Transverse colon (tissue), 4 donors: Measurements from ENCODE around the gene TDRD9. TPM values are rescaled to one million over a fixed set of nuclear protein-coding genes. Genes with fewer than 3 reads are reported as not detected.

ENCODE experiments used
- DNase-seq: peaks from one replicate; pipeline ENCODE4 v3.0.0-alpha.2; 2019
- H3K27ac ChIP-seq, 4 donors: fragments of 200-600 bp; sonication (generic); 2 replicates each; pipeline ENCODE4 v1.5.1; 2016 to 2018; ENCODE audit warnings: inconsistent platforms in 4 of 4
- H3K27me3 ChIP-seq: fragments of 200-600 bp; sonication (generic); 2 replicates; pipeline ENCODE4 v1.5.1; 2017; ENCODE audit warnings: inconsistent platforms
- H3K36me3 ChIP-seq, 4 donors: fragments of 200-600 bp; sonication (generic); 2 replicates each; pipeline ENCODE4 v1.5.1; 2017 to 2019; ENCODE audit warnings: inconsistent platforms in 4 of 4
- H3K4me1 ChIP-seq, 4 donors: fragments of 200-600 bp; sonication (generic); 2 replicates each; pipeline ENCODE4 v1.5.1; 2017 to 2020; ENCODE audit warnings: inconsistent platforms in 4 of 4
- H3K4me3 ChIP-seq, 4 donors: fragments of 200-600 bp; sonication (generic); 1 replicate in 1 of 4; 2 replicates in 3 of 4; pipeline versions ENCODE4 v1.5.1 to v1.6.1; 2017 to 2019; ENCODE audit warnings: inconsistent platforms in 4 of 4
- H3K9me3 ChIP-seq, 2 donors: fragments of 200-600 bp; sonication (generic); 2 replicates each; pipeline ENCODE4 v1.5.1; 2017 to 2019; ENCODE audit warnings: inconsistent platforms in 2 of 2
- CTCF ChIP-seq, 5 experiments: fragments of 200-600 bp in 3 of 5; fragments of 450-650 bp in 2 of 5; sonication (generic) in 3 of 5; IDR thresholded peaks; 1 replicate in 2 of 5; 2 replicates in 3 of 5; pipeline ENCODE4 v1.5.1; 2016 to 2017; ENCODE audit warnings: antibody characterized with exemption in 5 of 5, inconsistent platforms in 3 of 5, mild to moderate bottlenecking in 2 of 5, moderate library complexity in 1 of 5
- EP300 ChIP-seq: sonication (generic); formaldehyde crosslinking; IDR thresholded peaks from one replicate; pipeline ENCODE4 v1.6.1; 2017; ENCODE audit warnings: antibody characterized with exemption, low read depth
- POLR2A ChIP-seq: fragments of 450-650 bp; IDR thresholded peaks from one replicate; pipeline ENCODE4 v1.6.1; 2016; ENCODE audit warnings: antibody characterized with exemption, mild to moderate bottlenecking, moderate library complexity
- POLR2AphosphoS5 ChIP-seq, 3 donors: sonication (generic); formaldehyde crosslinking; IDR thresholded peaks; one replicate each; pipeline ENCODE4 v1.6.1; 2016; ENCODE audit warnings: antibody characterized with exemption in 3 of 3
- WGBS, 2 donors: methylation state at CpG; one replicate each; pipeline ENCODE4 v1.1.5; 2018; ENCODE audit warnings: low coverage in 1 of 2; 5-methylcytosine and 5-hydroxymethylcytosine counted together
- in situ Hi-C, 4 donors: fragments of 200-750 bp; cut with MboI; loops; one replicate each; pipeline versions ENCODE4 v1.15.0 to v1.15.1; 2017; ENCODE audit warnings: low sequenced_read_pairs in 3 of 4, low pct_ligation_motif_present in 1 of 4, low pct_unique_long_range_greater_than_20kb in 1 of 4
- intact Hi-C: fragments of 100-400 bp; cut with DNase I; formaldehyde crosslinking; loops from one replicate; pipeline ENCODE4 v1.15.1; 2023; ENCODE audit warnings: low total_unique reads
- total RNA-seq, 4 donors: library from RNA; depleted of rRNA; stranded (reverse); fragments of >200 nt; gene quantifications; one replicate each; pipeline ENCODE4 v1.1.0, GENCODE V29; 2016

The TDRD9 gene
- total RNA-seq, 4 donors from 2014 or later = 0.55 to 0.79 TPM; not detected in 2

GRCh38 chr14:103909531-103910261, 18.6 kb upstream of the TDRD9 start:
- peaks cover 0 to 11% (median 7%) of the 10 kb centered on the region in 4 donors for H3K4me1 ChIP-seq
- 80 to 87% methylated on average over 3 to 26 of the region's 26 CpGs for WGBS, 2 donors
- peak overlapping the region in 1 of 4 donors; percentile 16 for H3K4me3 ChIP-seq
- no peaks in the 10 kb centered on the region for H3K9me3 ChIP-seq
- intact Hi-C loops (loop anchor here (2.0 to 5.0 kb wide), 2 partner anchors 101 to 1837 kb away; no protein-coding TSS in a partner anchor), in situ Hi-C loops (loop anchor here (5.0 to 25.0 kb wide), 4 partner anchors 95 to 322 kb away; no protein-coding TSS in a partner anchor)
- no peaks in the 10 kb centered on the region for H3K27me3 ChIP-seq
- peak overlapping the region in 3 of 4 donors; percentile 38 to 53 (median 40) for H3K27ac ChIP-seq
- TF ChIP-seq POLR2A = no peak
- no peak for TF ChIP-seq EP300
- TF ChIP-seq POLR2AphosphoS5 (IDR thresholded peaks at IDR 0.05) = no peak
- no peak for TF ChIP-seq CTCF (IDR thresholded peaks at IDR 0.05)
- H3K36me3 ChIP-seq = peaks cover 0 to 28% (median 13%) of the 10 kb centered on the region in 4 donors
- no peak for DNase-seq

DNA sequence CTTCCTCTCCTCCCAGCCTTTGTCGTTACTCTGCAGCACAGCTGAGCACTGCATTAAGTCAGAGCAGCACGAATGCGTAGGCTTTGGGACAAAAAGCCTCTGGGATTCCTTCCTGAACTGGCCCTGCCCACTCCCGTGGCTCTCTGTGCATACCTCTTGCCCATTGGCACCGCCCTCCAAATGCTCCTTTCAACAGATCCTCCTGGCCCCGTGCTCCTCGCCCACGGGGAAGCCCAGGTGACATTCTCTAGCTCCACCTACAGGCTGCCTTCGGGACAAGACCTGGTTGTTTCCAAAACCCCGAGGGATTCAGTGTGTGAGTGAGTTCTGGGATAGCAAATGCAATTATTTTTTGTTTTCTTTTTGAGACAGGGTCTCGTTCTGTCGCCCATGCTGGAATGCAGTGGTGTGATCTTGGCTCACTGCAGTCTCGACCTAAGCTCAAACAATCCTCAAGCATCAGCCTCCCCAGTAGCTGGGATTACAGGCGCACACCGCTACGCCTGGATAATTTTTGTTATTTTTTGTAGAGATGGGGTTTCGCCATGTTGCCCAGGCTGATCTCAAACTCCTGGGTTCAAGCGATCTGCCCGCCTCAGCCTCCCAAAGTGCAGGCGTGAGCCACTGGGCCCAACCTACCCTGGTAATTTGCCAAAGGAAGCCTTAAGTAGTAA, 17.9 kb upstream of the TDRD9 start:
- H3K4me3 ChIP-seq = peak overlapping the region in 1 of 4 donors; percentile 16
- peak overlapping the region in 3 of 4 donors; percentile 38 to 53 (median 40) for H3K27ac ChIP-seq
- peak; percentile 89 for DNase-seq
- no peaks in the 10 kb centered on the region for H3K27me3 ChIP-seq
- H3K9me3 ChIP-seq = no peaks in the 10 kb centered on the region
- H3K36me3 ChIP-seq = peaks cover 0 to 28% (median 13%) of the 10 kb centered on the region in 4 donors
- TF ChIP-seq EP300 (no peak), POLR2A (no peak), CTCF (IDR thresholded peaks at IDR 0.05) (peak; percentile 83 to 88 (median 83)), POLR2AphosphoS5 (IDR thresholded peaks at IDR 0.05) (no peak)
- in situ Hi-C loops = loop anchor here (5.0 to 25.0 kb wide), 4 partner anchors 96 to 323 kb away; no protein-coding TSS in a partner anchor
- 0 to 27% methylated on average over 4 to 20 of the region's 20 CpGs for WGBS, 2 donors
- intact Hi-C loops = loop anchor here (2.0 to 5.0 kb wide), 2 partner anchors 102 to 1838 kb away; no protein-coding TSS in a partner anchor
- H3K4me1 ChIP-seq = peaks cover 0 to 11% (median 7%) of the 10 kb centered on the region in 4 donors

DNA sequence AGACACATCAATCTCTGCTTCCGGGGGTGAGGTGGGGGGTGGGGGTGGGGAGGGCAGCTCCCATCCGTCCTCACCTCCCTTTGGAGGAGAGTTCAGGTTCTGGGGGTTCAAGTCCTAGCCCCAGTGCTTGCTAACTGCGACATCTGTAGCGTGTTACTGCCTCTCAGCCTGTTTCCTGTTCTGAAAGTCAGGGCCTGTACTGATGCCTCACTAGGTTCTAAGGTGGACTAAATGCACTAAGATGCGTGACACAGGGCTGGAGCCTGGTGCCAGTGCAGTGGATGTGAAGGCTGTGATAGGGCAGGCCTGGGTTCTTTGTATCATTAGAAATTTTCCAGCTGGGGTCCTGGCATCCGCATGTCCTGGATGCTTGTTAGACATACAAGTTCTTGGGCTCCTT, 17.3 kb upstream of the TDRD9 start:
- Histone ChIP-seq H3K9me3 (no peaks in the 10 kb centered on the region), H3K4me3 (no peak overlapping the region), H3K27me3 (no peaks in the 10 kb centered on the region), H3K36me3 (peaks cover 0 to 28% (median 13%) of the 10 kb centered on the region in 4 donors), H3K27ac (no peak overlapping the region), H3K4me1 (peaks cover 0 to 11% (median 7%) of the 10 kb centered on the region in 4 donors)
- no peak for TF ChIP-seq CTCF (IDR thresholded peaks at IDR 0.05)
- TF ChIP-seq POLR2AphosphoS5 (IDR thresholded peaks at IDR 0.05) = no peak
- in situ Hi-C loops = loop anchor here (5.0 to 25.0 kb wide), 4 partner anchors 96 to 324 kb away; no protein-coding TSS in a partner anchor
- DNase-seq = no peak
- intact Hi-C loops = loop anchor here (2.0 to 5.0 kb wide), 2 partner anchors 102 to 1839 kb away; no protein-coding TSS in a partner anchor
- 79% methylated on average over 6 of the region's 6 CpGs; no CpG with 5 or more reads in 1 of the 2 donors for WGBS, 2 donors

DNA sequence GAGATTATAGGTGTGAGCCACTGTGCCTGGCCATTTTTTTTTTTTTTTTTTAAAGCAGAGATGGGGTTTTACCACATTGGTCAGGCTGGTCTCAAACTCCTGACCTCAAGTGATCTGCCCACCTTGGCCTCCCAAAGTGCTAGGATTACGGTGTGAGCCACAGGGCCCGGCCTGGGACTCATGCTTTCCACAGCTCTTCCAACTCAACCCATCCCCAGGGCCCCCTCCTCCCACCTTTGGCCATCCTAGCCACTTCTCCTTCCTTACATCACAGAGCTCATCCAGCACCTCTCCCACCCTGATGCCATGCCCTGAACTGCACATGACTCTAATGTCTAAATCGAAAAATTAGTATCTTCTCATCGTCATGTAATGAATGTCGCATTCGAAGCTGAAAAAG, 12.6 kb upstream of the TDRD9 start:
- no peak overlapping the region for H3K27ac ChIP-seq
- WGBS, 2 donors = 94 to 95% methylated on average over 6 of the region's 6 CpGs
- peaks cover 7 to 19% (median 11%) of the 10 kb centered on the region in 4 donors for H3K4me1 ChIP-seq
- no peaks in the 10 kb centered on the region for H3K9me3 ChIP-seq
- in situ Hi-C loops (loop anchor here in 2 of 4 donors (10.0 to 25.0 kb wide), 2 partner anchors 101 to 328 kb away; no protein-coding TSS in a partner anchor), intact Hi-C loops (no loop called here)
- TF ChIP-seq EP300 = no peak
- TF ChIP-seq POLR2A = no peak
- no peak for TF ChIP-seq CTCF (IDR thresholded peaks at IDR 0.05)
- no peak for TF ChIP-seq POLR2AphosphoS5 (IDR thresholded peaks at IDR 0.05)
- no peak for DNase-seq
- no peaks in the 10 kb centered on the region for H3K27me3 ChIP-seq
- H3K36me3 ChIP-seq = peaks cover 0 to 28% (median 13%) of the 10 kb centered on the region in 4 donors
- no peak overlapping the region for H3K4me3 ChIP-seq
